Lower leg skin (tissue), 4 donors: ENCODE results near the gene ERVH48-1. TPM values are rescaled to one million over a fixed set of nuclear protein-coding genes. Genes with fewer than 3 reads are reported as not detected.
"Not testable (repeated sequence)": the region's sequence is repeated elsewhere in the genome, so short reads cannot be mapped to it uniquely, and the experiment has no call there.

Experiments used
- DNase-seq, 2 donors: peaks; one replicate each; pipeline ENCODE4 v3.0.0-alpha.2; 2019; ENCODE audit warnings: low spot score in 2 of 2
- H3K4me3 ChIP-seq: fragments of 200-600 bp; sonication (generic); 2 replicates; pipeline ENCODE4 v1.5.1; 2017; ENCODE audit warnings: mild to moderate bottlenecking, low read depth; ENCODE audit not compliant: poor library complexity, severe bottlenecking
- CTCF ChIP-seq, 3 donors: fragments of 450-650 bp; IDR thresholded peaks; one replicate each; pipeline ENCODE4 v1.5.1; 2016; ENCODE audit warnings: antibody characterized with exemption in 3 of 3, mild to moderate bottlenecking in 3 of 3, moderate library complexity in 2 of 3
- POLR2A ChIP-seq, 2 donors: fragments of 450-650 bp; IDR thresholded peaks; one replicate each; pipeline ENCODE4 v1.6.1; 2016 to 2017; ENCODE audit warnings: antibody characterized with exemption in 2 of 2, mild to moderate bottlenecking in 1 of 2, moderate library complexity in 1 of 2
- WGBS, 2 donors: methylation state at CpG; one replicate each; pipeline ENCODE4 v1.1.5; 2018; 5-methylcytosine and 5-hydroxymethylcytosine counted together
- intact Hi-C: fragments of 100-400 bp; cut with DNase I; formaldehyde crosslinking; loops from one replicate; pipeline ENCODE4 v1.15.0; 2023; ENCODE audit warnings: low total_unique reads
- total RNA-seq, 4 donors: library from RNA; depleted of rRNA; stranded (reverse); fragments of >200 nt; gene quantifications; one replicate each; pipeline ENCODE4 v1.1.0, GENCODE V29; 2016

ERVH48-1 gene
- total RNA-seq, 4 donors from 2014 or later = not detected

GRCh38 chr21:42931560-42932235 is 6.3 kb upstream of the ERVH48-1 start:
- no peak for DNase-seq
- intact Hi-C loops = no loop called here
- WGBS, 2 donors = 93% methylated on average over 13 of the region's 13 CpGs
- no peak overlapping the region for H3K4me3 ChIP-seq
- no peak for TF ChIP-seq POLR2A (IDR thresholded peaks at IDR 0.05)
- no peak for TF ChIP-seq CTCF (IDR thresholded peaks at IDR 0.05)

GRCh38 chr21:42929969-42930368 is 4.5 kb upstream of the ERVH48-1 start:
- 70 to 73% methylated on average over 3 of the region's 3 CpGs for WGBS, 2 donors

GRCh38 chr21:42927474-42928200 is 2.2 kb upstream of the ERVH48-1 start:
- 91 to 94% methylated on average over 23 of the region's 23 CpGs for WGBS, 2 donors
- H3K4me3 ChIP-seq, DNase-seq, intact Hi-C loops: not testable (repeated sequence)

More at GRCh38 chr21:42929969-42930368, 4.5 kb upstream of the ERVH48-1 start:
- DNase-seq = no peak
- H3K4me3 ChIP-seq = no peak overlapping the region
- TF ChIP-seq POLR2A (IDR thresholded peaks at IDR 0.05) = no peak
- no peak for TF ChIP-seq CTCF (IDR thresholded peaks at IDR 0.05)
- intact Hi-C loops = no loop called here

- DNase-seq = no peak
- 90 to 91% methylated on average over 6 of the region's 6 CpGs for WGBS, 2 donors
- no peak overlapping the region for H3K4me3 ChIP-seq
- TF ChIP-seq CTCF (IDR thresholded peaks at IDR 0.05) (no peak), POLR2A (IDR thresholded peaks at IDR 0.05) (no peak)
- intact Hi-C loops = no loop called here
Measured at GRCh38 chr21:42924433-42924751, 1.0 kb downstream of the ERVH48-1 start.

GRCh38 chr21:42923553-42924432 is 1.6 kb downstream of the ERVH48-1 start:
- WGBS, 2 donors = 16 to 22% methylated on average over 18 of the region's 18 CpGs
- intact Hi-C loops = no loop called here
- H3K4me3 ChIP-seq = no peak overlapping the region
- DNase-seq = peak; percentile 79 to 91
- TF ChIP-seq CTCF (IDR thresholded peaks at IDR 0.05) (peak in 1 of 3 donors; percentile 62), POLR2A (IDR thresholded peaks at IDR 0.05) (no peak)

GRCh38 chr21:42922918-42923317 is 2.5 kb downstream of the ERVH48-1 start:
- intact Hi-C loops = no loop called here
- TF ChIP-seq CTCF (IDR thresholded peaks at IDR 0.05) (no peak), POLR2A (IDR thresholded peaks at IDR 0.05) (no peak)
- DNase-seq = no peak
- no peak overlapping the region for H3K4me3 ChIP-seq
- 89 to 92% methylated on average over 18 of the region's 18 CpGs for WGBS, 2 donors
